T-helper 2 cell treated with Interferon-gamma antibody and Interleukin-4, amounts not matched to agents 5 μg/mL and 100 μg/mL, for 36 hours (primary cell): ENCODE results near the gene ACAD8.

Source experiments
- DNase-seq: peaks from one replicate; pipeline ENCODE4 v3.0.0; 2021; ENCODE audit warnings: low spot score
- H3K27ac Mint-ChIP-seq: one replicate; pipeline ENCODE4 v1.8.0; 2021; ENCODE audit warnings: mild to moderate bottlenecking, mixed read lengths
- H3K27me3 Mint-ChIP-seq: one replicate; pipeline ENCODE4 v1.8.0; 2021; ENCODE audit warnings: low read depth, mixed read lengths
- H3K36me3 Mint-ChIP-seq: one replicate; pipeline ENCODE4 v1.8.0; 2021; ENCODE audit warnings: low read depth, mixed read lengths
- H3K4me1 Mint-ChIP-seq: one replicate; pipeline ENCODE4 v1.8.0; 2021; ENCODE audit warnings: low read depth, mixed read lengths
- H3K4me3 Mint-ChIP-seq: one replicate; pipeline ENCODE4 v1.8.0; 2022; ENCODE audit warnings: mild to moderate bottlenecking, moderate library complexity, mixed read lengths
- H3K9me3 Mint-ChIP-seq: one replicate; pipeline ENCODE4 v1.8.0; 2021; ENCODE audit warnings: mixed read lengths

ACAD8 gene

DNA sequence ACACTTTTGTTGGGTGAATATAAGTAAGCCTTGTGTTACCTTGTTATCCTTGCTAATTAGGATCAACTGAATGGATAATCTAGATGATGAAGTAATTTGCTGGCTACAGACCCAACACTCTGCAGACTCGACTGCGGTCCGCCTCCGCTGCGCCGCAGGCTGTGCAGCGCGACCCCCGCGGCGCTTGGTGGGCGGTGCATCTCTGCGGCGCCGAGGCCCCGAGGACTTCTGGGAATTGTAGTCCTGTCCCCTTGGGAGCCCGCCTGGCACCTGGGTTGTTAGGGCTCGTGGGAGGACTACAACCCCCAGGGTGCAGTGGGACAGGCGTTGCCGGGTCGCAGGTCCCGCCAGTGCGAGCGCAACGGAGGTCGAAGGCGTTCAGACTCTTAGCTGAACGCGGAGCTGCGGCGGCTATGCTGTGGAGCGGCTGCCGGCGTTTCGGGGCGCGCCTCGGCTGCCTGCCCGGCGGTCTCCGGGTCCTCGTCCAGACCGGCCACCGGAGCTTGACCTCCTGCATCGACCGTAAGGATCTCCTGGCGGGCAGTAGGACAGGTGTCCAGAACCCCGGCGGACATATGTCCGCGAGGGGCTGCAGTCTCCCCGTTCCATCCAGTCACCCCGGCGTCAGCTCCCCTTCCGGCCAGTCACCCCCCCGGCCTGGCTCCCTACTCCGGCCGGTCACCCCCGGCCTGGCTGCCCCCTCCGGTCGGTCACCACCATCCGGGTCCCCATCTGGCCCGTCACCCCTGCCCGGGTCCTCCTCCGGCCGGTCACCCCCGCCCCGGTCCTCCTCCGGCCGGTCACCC, at the start of gene ACAD8, which contains the start of gene THYN1:
ACAD8 (plus strand) TSS at position 381 of the 806 bp plus-strand sequence; CDS start at position 414, 33 bp downstream.
THYN1 (minus strand) TSS at position 165 of the 806 bp plus-strand sequence. CDS start 470 bp downstream, outside the sequence.
- Mint-ChIP-seq H3K4me3 (peak within 1 kb of the TSS; percentile 99), H3K4me1 (peaks cover 35% of the 10 kb centered on the region), H3K27me3 (no peaks in the 10 kb centered on the region), H3K9me3 (no peaks in the 10 kb centered on the region), H3K36me3 (peaks cover 22% of the 10 kb centered on the region), H3K27ac (peak within 1 kb of the TSS; percentile 94)
- peak; percentile 95 for DNase-seq

GRCh38 chr11:134205729-134206128, 47.6 kb upstream of the ACAD8 start:
- peaks cover 72% of the 10 kb centered on the region for H3K36me3 Mint-ChIP-seq
- no peak for DNase-seq
- H3K4me1 Mint-ChIP-seq = peaks cover 7% of the 10 kb centered on the region
- H3K4me3 Mint-ChIP-seq = no peak overlapping the region
- no peaks in the 10 kb centered on the region for H3K9me3 Mint-ChIP-seq
- H3K27ac Mint-ChIP-seq = no peak overlapping the region
- H3K27me3 Mint-ChIP-seq = no peaks in the 10 kb centered on the region

DNA sequence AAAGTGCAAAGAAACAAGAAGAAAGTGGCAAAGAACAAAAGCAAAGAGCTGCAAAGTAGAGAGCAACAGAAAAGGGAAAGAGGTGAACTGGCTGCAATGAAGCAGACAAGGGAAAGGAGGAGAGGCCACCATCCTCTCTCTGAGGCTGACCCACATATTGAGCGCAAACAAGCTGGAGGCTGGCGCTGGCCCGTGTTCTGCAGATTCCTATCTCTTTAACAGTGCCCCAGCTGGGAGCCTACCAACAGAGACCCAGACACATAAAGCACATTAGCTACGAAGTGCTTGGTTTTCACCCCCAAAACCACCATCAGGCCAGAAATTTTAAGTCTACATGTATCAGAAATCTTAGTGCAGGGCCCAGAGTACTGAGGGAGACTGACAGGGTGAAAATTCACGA, 47.2 kb upstream of the ACAD8 start:
- no peak for DNase-seq
- Mint-ChIP-seq H3K27me3 (no peaks in the 10 kb centered on the region), H3K4me3 (no peak overlapping the region), H3K4me1 (peaks cover 9% of the 10 kb centered on the region), H3K36me3 (peaks cover 72% of the 10 kb centered on the region), H3K9me3 (no peaks in the 10 kb centered on the region), H3K27ac (no peak overlapping the region)

- peak overlapping the region; percentile 31 for H3K27ac Mint-ChIP-seq
- H3K4me1 Mint-ChIP-seq = peaks cover 17% of the 10 kb centered on the region
- peak; percentile 50 for DNase-seq
These were observed 45.7 kb upstream of the ACAD8 start for GRCh38 chr11:134207538-134208239.

GRCh38 chr11:134215836-134216235, 37.5 kb upstream of the ACAD8 start:
- Mint-ChIP-seq H3K4me3 (no peak overlapping the region), H3K9me3 (no peaks in the 10 kb centered on the region), H3K27ac (no peak overlapping the region), H3K27me3 (no peaks in the 10 kb centered on the region), H3K36me3 (peaks cover 58% of the 10 kb centered on the region), H3K4me1 (peaks cover 43% of the 10 kb centered on the region)
- no peak for DNase-seq

More at GRCh38 chr11:134207538-134208239, 45.7 kb upstream of the ACAD8 start:
- peaks cover 74% of the 10 kb centered on the region for H3K36me3 Mint-ChIP-seq
- no peaks in the 10 kb centered on the region for H3K9me3 Mint-ChIP-seq
- no peaks in the 10 kb centered on the region for H3K27me3 Mint-ChIP-seq
- H3K4me3 Mint-ChIP-seq = no peak overlapping the region

DNA sequence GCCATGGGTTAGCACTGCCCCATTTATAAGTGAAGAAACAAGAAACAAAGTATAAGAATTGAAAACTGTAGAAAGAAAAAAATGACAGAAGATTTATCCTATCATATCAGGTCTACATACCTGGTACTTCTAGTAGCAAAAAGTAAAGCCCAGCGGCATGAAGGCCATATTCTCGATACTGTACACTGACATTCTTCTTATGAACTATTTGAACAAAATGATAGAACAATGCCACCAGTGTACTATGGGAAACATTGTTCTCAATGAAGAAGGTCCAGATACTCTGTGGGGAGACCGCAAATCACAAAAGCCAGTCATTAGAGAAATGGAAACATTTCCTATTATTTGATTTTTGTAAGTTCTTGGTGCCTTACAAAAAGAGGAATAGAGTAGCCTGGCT, 36.6 kb upstream of the ACAD8 start:
- H3K4me1 Mint-ChIP-seq = peaks cover 41% of the 10 kb centered on the region
- no peaks in the 10 kb centered on the region for H3K27me3 Mint-ChIP-seq
- no peak overlapping the region for H3K4me3 Mint-ChIP-seq

DNA sequence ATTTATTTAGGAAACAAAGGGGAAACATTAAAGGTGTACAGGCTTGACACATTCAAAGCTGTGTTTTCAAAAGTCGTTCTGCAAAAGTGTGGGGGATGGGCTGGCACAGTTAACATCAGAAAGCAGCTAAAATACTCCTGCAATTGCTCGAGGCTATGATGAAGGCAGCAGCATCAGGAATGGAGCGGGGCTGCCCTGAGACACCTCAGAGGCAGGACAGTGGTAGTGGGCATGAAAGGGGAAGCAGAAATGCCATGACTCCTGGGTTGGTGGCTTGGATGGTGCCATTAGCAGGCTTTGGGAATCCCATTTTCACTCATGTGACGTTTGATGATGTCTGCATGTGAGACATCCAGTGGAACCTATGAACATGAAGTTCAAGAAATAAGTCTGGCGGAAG, 30.2 kb upstream of the ACAD8 start:
- H3K36me3 Mint-ChIP-seq = peaks cover 45% of the 10 kb centered on the region
- H3K4me1 Mint-ChIP-seq = peaks cover 65% of the 10 kb centered on the region
- no peaks in the 10 kb centered on the region for H3K9me3 Mint-ChIP-seq
- H3K27me3 Mint-ChIP-seq = no peaks in the 10 kb centered on the region
- peak overlapping the region; percentile 96 for H3K4me3 Mint-ChIP-seq
- DNase-seq = peak; percentile 9
- H3K27ac Mint-ChIP-seq = peak overlapping the region; percentile 95

More for the DNA sequence above, 36.6 kb upstream of the ACAD8 start:
- H3K27ac Mint-ChIP-seq = no peak overlapping the region
- no peaks in the 10 kb centered on the region for H3K9me3 Mint-ChIP-seq
- no peak for DNase-seq
- peaks cover 50% of the 10 kb centered on the region for H3K36me3 Mint-ChIP-seq

DNA sequence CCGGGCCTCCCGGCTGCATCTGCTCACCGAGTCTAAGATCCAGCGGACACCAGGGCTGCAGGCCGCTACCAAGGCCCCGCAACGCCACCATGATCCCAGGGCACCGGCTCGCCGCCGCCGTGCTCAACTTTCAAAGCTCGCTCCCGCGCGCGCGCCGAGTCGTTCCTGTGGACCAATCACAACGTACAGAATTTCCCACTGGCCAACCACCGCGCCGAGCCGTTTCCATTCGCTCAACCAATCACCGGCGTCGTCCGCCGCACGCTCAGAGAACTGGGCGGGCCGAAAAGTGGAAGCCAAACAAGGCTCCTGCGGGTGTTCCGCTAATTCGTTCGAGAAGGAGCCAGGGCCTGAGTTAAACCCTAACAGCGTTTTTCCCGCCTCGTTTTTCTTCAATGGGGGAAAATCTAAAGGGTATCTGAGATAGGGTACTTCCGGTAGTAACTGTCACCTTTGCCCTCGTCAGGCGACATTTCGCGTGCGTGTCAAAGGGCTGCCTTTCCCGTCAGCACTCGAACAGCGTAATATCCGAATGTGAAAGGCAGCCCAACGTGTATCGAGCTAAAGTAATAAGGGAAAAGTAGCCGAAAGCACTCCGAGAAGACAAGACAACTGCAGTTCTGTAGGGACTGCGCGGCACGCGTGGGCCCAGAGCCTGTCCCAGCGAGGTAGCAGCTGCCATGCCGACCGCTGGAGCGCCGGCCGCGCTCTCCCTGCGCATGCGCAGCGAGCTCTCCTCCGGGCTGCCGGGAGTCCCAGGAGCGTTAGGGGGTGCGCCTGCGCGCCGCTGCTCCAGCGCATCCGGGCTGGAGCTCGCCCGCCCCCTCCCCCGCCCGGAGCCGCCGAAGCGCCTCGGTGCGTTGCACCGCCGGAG, 29.3 kb upstream of the ACAD8 start, which contains the start of the genes NCAPD3 and VPS26B:
NCAPD3 (minus strand) TSS at position 132 of the 874 bp plus-strand sequence; CDS start at position 91, 41 bp downstream.
VPS26B (plus strand) TSS at position 836 of the 874 bp plus-strand sequence. CDS start 452 bp downstream, outside the sequence.
- peak within 1 kb of the TSS; percentile 97 for H3K27ac Mint-ChIP-seq
- no peaks in the 10 kb centered on the region for H3K9me3 Mint-ChIP-seq
- no peaks in the 10 kb centered on the region for H3K27me3 Mint-ChIP-seq
- peak within 1 kb of the TSS; percentile 96 for H3K4me3 Mint-ChIP-seq
- H3K36me3 Mint-ChIP-seq = peaks cover 36% of the 10 kb centered on the region
- peaks cover 62% of the 10 kb centered on the region for H3K4me1 Mint-ChIP-seq
- DNase-seq = peak; percentile 95

- Mint-ChIP-seq H3K27me3 (no peaks in the 10 kb centered on the region), H3K4me3 (peak overlapping the region; percentile 95), H3K27ac (peak overlapping the region; percentile 94), H3K4me1 (peaks cover 68% of the 10 kb centered on the region), H3K9me3 (no peaks in the 10 kb centered on the region), H3K36me3 (peaks cover 37% of the 10 kb centered on the region)
- peak; percentile 71 for DNase-seq
These were observed 28.4 kb upstream of the ACAD8 start for GRCh38 chr11:134224710-134225664.

DNA sequence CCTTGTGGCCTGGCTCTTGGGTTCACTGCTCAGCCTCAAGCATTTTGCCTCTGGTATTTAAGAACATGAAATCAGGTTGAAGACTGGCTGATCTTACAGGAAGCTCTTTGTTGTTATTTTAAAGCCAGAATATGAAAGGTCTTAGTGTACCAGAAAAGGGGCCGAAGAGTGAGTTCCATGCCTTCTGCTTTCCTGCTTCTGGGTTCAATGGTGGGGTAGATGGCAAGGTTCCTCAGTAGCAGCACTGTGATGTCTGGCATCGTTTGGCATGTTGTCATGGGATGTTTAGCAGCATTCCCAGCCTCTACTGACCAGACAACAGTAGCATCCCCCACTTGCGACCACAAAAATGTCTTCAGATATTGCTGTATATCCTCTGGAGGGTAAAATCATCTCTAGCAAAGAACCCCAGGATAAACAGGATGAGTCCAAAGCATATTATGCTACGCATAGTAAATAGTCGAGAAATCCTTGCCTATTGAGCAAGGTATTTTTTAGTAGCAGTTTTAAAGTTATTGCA, 26.5 kb upstream of the ACAD8 start:
- Mint-ChIP-seq H3K27me3 (no peaks in the 10 kb centered on the region), H3K9me3 (no peaks in the 10 kb centered on the region), H3K4me1 (peaks cover 68% of the 10 kb centered on the region), H3K4me3 (peak overlapping the region; percentile 95), H3K27ac (no peak overlapping the region), H3K36me3 (peaks cover 29% of the 10 kb centered on the region)
- DNase-seq = no peak

DNA sequence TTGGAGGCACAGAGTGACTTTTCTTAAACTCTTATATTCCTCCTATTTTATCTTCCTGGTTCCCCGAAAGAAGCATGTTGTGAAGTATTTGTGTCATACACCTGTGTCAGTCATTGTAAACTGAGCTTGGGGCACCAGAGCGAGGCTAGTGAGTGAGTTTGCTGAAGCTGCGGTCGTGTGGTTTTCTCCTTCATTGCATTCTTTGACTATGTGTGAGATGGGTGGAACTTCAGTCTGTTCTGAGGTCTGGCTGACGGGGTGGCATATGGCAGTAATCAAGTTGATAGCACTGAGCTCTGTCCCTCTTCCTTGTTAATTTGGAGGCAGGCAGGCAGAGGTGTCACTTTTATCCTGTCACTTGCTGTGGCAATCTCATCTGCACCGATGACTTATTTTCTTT, 24.7 kb upstream of the ACAD8 start:
- H3K36me3 Mint-ChIP-seq = peaks cover 19% of the 10 kb centered on the region
- H3K4me3 Mint-ChIP-seq = no peak overlapping the region
- H3K27me3 Mint-ChIP-seq = no peaks in the 10 kb centered on the region
- no peaks in the 10 kb centered on the region for H3K9me3 Mint-ChIP-seq
- H3K4me1 Mint-ChIP-seq = peaks cover 67% of the 10 kb centered on the region
- H3K27ac Mint-ChIP-seq = no peak overlapping the region
- DNase-seq = no peak

- H3K36me3 Mint-ChIP-seq = peaks cover 14% of the 10 kb centered on the region
- no peak overlapping the region for H3K4me3 Mint-ChIP-seq
- no peaks in the 10 kb centered on the region for H3K9me3 Mint-ChIP-seq
- peak overlapping the region; percentile 28 for H3K27ac Mint-ChIP-seq
- peaks cover 67% of the 10 kb centered on the region for H3K4me1 Mint-ChIP-seq
- no peaks in the 10 kb centered on the region for H3K27me3 Mint-ChIP-seq
- DNase-seq = no peak
These were observed 24.1 kb upstream of the ACAD8 start for GRCh38 chr11:134229126-134229790.
